RWPE2 (cell line): Measurements from ENCODE around the gene RASAL1.

ENCODE experiments used
- ATAC-seq: fragments of 200-7000 bp; cut with Tn5 transposase; 3 replicates; pipeline ENCODE4 v1.9.1; 2021; ENCODE audit warnings: low read depth
- DNase-seq: peaks from one replicate; pipeline ENCODE4 v3.0.0-alpha.2; 2020; ENCODE audit warnings: low spot score
- H3K27ac ChIP-seq: fragments of 450-650 bp; 2 replicates; pipeline ENCODE4 v1.5.1; 2017; ENCODE audit warnings: mild to moderate bottlenecking; ENCODE audit not compliant: poor library complexity, severe bottlenecking
- H3K27me3 ChIP-seq: fragments of 250-450 bp; sonication (Bioruptor Pico); 2 replicates; pipeline ENCODE4 v1.5.1; 2021; ENCODE audit warnings: mild to moderate bottlenecking, moderate library complexity; ENCODE audit not compliant: insufficient read depth, poor library complexity, severe bottlenecking
- H3K36me3 ChIP-seq: fragments of 250-450 bp; sonication (Bioruptor Pico); 2 replicates; pipeline ENCODE4 v1.5.1; 2020; ENCODE audit warnings: low read depth, mild to moderate bottlenecking, moderate library complexity
- H3K4me1 ChIP-seq: fragments of 250-450 bp; sonication (Bioruptor Pico); 2 replicates; pipeline ENCODE4 v1.5.1; 2021; ENCODE audit warnings: mild to moderate bottlenecking, moderate library complexity; ENCODE audit not compliant: insufficient read depth, poor library complexity, severe bottlenecking
- H3K4me3 ChIP-seq: fragments of 250-450 bp; sonication (Bioruptor Pico); 2 replicates; pipeline ENCODE4 v1.5.1; 2021; ENCODE audit warnings: mild to moderate bottlenecking, moderate library complexity; ENCODE audit not compliant: severe bottlenecking
- H3K9me3 ChIP-seq: fragments of 250-450 bp; sonication (Bioruptor Pico); 2 replicates; pipeline ENCODE4 v1.5.1; 2021; ENCODE audit warnings: mild to moderate bottlenecking, moderate library complexity; ENCODE audit not compliant: severe bottlenecking
- CTCF ChIP-seq: fragments of 450-650 bp; IDR thresholded peaks from one replicate; pipeline ENCODE4 v1.5.1; 2017; ENCODE audit warnings: mild to moderate bottlenecking, moderate library complexity; ENCODE audit not compliant: poor library complexity, severe bottlenecking

RASAL1 gene

GRCh38 chr12:113157218-113157859 is 21.8 kb upstream of the RASAL1 start:
- TF ChIP-seq CTCF: no peak
- no peak overlapping the region for H3K4me3 ChIP-seq
- H3K36me3 ChIP-seq: peaks cover 28% of the 10 kb centered on the region
- H3K27me3 ChIP-seq: peaks cover 10% of the 10 kb centered on the region
- DNase-seq (no peak), ATAC-seq (no peak)
- H3K4me1 ChIP-seq: no peaks in the 10 kb centered on the region
- H3K27ac ChIP-seq: no peak overlapping the region
- no peaks in the 10 kb centered on the region for H3K9me3 ChIP-seq

- no peak overlapping the region for H3K4me3 ChIP-seq
- no peak for TF ChIP-seq CTCF
- no peaks in the 10 kb centered on the region for H3K9me3 ChIP-seq
- H3K4me1 ChIP-seq: no peaks in the 10 kb centered on the region
- ATAC-seq: no peak
- peaks cover 10% of the 10 kb centered on the region for H3K27me3 ChIP-seq
- H3K36me3 ChIP-seq: peaks cover 25% of the 10 kb centered on the region
- H3K27ac ChIP-seq: no peak overlapping the region
- DNase-seq: no peak
Measured at GRCh38 chr12:113155646-113156045, 20.1 kb upstream of the RASAL1 start.

- DNase-seq: no peak
- peaks cover 19% of the 10 kb centered on the region for H3K36me3 ChIP-seq
- no peak for ATAC-seq
- no peak overlapping the region for H3K27ac ChIP-seq
- no peak for TF ChIP-seq CTCF
- H3K27me3 ChIP-seq: peaks cover 10% of the 10 kb centered on the region
- H3K4me3 ChIP-seq: no peak overlapping the region
- no peaks in the 10 kb centered on the region for H3K9me3 ChIP-seq
- H3K4me1 ChIP-seq: no peaks in the 10 kb centered on the region
Measured at GRCh38 chr12:113155060-113155459, 19.5 kb upstream of the RASAL1 start.

- no peak overlapping the region for H3K27ac ChIP-seq
- H3K4me1 ChIP-seq: no peaks in the 10 kb centered on the region
- no peak for TF ChIP-seq CTCF
- H3K36me3 ChIP-seq: peaks cover 14% of the 10 kb centered on the region
- no peaks in the 10 kb centered on the region for H3K9me3 ChIP-seq
- ATAC-seq (no peak), DNase-seq (no peak)
- no peak overlapping the region for H3K4me3 ChIP-seq
- H3K27me3 ChIP-seq: peaks cover 10% of the 10 kb centered on the region
Measured at GRCh38 chr12:113154351-113154973, 18.9 kb upstream of the RASAL1 start.
